Left hindlimb (tissue), 1 donor: ENCODE measurements around the gene PATJ.
"Not testable (repeated sequence)": the region's sequence is repeated elsewhere in the genome, so short reads cannot be mapped to it uniquely, and the experiment has no call there.

Source experiments
- DNase-seq: peaks from one replicate; pipeline ENCODE4 v3.0.0-alpha.2; 2018

Gene PATJ

DNA sequence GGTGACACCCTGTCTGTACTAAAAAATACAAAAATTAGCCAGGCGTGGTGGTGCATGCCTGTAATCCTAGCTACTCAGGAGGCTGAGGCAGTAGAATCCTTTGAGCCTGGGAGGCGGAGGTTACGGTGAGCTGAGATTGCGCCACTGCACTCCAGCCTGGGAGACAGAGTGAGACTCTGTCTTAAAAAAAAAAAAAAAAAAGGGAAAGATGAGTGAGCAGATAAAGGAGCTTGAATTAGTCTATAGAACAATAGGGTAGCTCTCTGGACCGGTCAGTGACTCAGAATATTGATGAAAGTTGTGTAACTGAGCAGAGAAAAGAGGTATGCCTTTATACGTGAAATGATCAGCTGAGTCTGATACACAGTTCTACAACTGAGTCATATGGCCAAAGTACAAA lies 95.3 kb downstream of the PATJ start:
- DNase-seq: not testable (repeated sequence)

GRCh38 chr1:61839679-61840078 lies 97.4 kb downstream of the PATJ start:
- DNase-seq: no peak

DNA sequence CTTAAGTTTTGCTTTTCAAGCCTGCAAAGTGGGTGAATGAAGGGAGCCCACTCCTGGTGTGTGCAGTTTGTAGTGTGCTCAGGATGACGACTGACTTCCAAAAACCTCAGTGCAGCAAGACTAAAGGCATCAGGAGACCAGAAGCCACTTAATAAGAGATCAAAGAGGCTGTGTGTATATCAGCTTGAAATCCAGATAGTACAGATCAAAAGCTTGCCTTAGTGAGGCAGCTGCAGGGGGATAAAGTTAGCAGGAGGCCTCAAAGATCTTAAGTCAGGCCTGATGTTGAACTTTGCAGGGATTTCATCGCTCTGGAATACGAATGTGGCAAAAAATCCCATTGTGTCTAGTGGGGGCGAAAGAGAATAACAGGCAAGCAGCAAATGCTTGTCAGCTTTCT lies 99.8 kb downstream of the PATJ start:
- no peak for DNase-seq

GRCh38 chr1:61842863-61843514 lies 100.7 kb downstream of the PATJ start:
- no peak for DNase-seq

- DNase-seq: no peak
Measured at GRCh38 chr1:61844006-61844405, 101.7 kb downstream of the PATJ start.

GRCh38 chr1:61844664-61845063 lies 102.4 kb downstream of the PATJ start:
- not testable (repeated sequence) for DNase-seq

DNA sequence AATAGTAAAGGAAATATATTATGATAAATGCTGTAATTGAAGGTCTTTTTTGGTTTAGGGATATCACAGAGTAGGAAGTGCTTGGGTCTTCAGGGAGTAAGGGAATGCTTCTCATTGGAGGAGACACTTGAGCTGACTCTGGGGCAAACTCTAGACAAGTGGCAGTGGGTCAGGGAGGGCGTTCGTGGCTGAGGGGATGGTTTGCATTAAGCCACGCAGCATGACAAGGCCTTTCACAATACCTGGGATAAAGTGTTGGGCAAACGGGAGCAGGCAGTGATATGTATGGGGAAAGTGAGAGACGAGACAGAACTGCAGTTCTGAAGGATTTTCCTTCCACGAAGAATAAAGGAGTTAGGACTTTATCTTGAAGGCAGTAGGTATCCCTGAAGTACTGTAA lies 109.0 kb downstream of the PATJ start:
- no peak for DNase-seq

- DNase-seq: no peak
Measured at GRCh38 chr1:61851849-61852669, 109.8 kb downstream of the PATJ start.

DNA sequence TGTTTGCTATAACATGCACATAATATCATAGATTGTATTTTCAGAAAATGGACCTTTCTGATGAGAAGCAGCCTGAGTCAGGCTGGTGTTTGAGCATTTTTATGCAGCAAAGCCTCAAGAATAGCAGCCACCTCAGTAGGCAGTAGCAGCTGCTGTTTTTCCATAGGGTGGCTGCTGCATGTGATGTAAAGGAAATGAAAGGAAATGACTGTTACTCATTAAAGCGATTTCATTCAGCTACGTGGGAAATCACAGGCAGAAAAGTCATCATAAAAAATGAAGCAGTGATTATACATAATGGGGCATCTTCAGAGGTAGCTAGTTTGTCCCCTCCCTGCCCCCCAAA lies 110.4 kb downstream of the PATJ start:
- no peak for DNase-seq

DNA sequence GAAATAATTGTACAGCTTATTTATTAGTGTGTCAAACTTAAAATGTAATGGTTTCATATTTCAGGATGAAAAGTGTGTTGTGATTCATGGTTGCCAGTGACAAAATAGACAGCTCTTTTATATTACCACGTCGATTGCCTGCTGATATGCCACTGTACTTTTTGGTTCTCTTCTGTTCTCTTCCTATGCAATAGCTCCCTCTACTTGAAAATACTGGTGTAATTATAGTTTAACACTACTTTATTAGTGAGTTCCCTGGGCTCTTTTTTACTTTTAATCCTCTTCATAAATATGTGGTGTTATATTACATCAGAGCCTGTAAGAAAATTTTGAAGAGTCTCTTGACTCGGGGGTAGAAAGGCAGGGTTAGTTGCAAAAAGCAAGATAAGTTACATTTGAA lies 111.3 kb downstream of the PATJ start:
- DNase-seq: no peak

DNA sequence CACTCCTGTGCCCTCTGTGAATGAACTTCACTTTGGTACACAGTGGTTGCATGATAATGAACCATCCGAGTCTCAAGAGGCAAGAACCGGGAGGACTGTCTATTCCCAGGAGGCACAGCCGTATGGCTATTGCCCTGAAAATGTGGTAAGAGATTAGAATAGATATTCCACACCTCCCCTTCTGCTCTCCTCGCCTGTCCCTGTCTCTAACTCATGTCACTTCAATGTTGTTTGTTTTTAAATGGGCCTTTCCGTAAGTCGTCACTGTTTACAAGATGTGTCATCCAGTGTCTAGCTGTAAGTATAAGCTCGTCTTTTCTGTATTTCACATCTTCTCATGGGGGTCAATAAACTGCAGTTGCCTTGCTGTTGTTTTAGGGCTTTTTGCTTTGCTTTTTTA lies 122.2 kb downstream of the PATJ start:
- no peak for DNase-seq

DNA sequence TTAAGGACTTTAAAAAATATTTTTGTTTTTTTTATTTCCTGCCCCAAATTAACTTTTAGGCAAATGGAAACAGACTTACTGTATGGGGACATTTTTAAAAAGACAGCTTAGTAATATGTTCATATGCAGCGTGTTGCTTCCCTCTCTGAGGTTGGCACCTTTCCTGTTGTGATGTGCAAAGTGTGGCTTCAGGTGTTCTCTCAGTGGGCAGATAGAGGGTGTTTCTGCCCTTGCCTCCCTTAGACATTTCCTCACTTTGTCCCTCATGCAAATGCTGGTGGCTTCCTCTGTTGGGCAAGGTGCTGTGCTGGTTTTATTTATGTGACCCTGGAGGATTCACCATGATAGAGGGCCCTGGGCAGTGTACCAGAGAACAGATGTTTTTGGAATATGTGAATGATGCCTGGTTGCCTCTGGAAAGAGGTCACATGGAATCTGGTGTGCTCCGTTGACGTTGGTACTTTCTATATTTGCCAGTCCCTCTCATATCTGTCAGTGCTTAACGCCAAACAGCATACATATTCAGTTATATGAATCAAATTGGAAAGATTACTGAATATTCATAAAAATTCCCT lies 123.5 kb downstream of the PATJ start:
- DNase-seq: no peak

DNA sequence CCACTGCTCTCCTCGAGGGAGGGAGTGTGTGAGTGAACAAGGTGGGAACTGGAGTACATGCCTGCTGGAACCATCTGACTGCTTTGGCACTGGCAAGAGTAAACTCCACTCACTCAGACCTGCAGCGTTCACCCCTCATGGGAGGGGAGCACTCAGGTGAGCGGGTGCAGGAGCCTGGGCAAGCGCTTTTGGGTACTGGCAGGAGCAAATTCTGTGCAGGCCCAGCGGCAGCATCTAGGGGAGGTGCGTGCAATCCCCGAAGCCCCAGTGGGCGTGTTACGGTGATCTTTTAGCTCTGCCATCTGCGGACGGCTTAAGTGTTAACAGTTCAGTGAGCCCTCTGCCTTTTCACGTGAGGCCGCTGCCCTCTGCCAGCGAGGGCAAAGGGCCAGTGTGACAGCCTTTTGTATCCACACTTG lies 127.4 kb downstream of the PATJ start:
- DNase-seq: no peak

- no peak for DNase-seq
Measured at GRCh38 chr1:61872206-61872605, 129.9 kb downstream of the PATJ start.

DNA sequence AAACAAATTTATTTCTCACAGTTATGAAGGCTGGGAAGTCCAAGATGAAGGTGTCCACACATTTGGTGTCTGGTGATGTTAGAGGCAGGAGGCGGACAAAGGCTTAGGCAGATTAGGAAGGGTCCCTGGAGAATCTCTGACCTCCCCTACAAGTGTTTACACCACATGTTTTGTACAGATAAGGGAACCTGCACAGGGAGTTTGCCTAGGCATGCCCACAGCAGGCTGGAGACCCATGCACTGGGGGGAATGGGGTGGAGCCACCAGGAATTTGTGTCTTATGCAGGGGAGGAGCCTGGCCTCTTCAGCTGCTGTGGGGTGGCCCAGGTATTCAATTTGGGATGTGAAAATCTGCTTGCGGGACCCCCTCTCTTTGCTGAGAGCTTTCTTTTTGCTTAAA lies 131.3 kb downstream of the PATJ start:
- no peak for DNase-seq

DNA sequence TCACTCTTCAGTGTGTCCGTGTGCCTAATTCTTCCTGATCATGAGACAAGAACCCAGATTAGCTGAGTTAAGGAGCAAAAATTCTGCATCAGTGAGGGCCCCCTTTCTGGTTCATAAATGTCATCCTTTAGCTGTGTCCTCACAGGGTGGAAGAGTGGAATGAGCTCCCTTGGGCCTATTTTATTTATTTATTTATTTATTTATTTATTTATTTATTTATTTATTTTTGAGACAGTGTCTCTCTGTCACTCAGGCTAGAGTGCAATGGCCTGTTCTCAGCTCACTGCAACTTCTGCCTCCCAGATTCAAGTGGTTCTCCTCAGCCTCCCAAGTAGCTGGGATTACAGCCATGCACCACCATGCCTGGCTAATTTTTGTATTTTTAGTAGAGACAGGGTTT lies 131.7 kb downstream of the PATJ start:
- no peak for DNase-seq

DNA sequence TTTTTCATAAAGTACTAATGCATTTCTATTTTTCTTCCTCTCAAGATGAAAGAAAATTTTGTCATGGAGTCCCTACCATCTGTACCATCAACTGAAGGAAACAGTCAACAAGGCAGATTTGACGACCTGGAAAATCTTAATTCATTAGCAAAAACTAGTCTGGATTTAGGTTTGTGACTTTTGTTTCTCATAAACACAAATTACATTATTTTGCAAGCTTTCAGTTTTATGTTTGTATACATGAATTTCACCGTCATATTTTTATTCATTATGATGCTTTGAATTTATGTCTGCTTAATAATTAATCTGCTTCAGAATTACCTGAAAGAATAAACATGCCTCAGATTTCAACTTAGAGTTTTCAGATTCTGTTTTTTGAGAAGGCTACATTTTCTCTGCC lies 132.9 kb downstream of the PATJ start:
- DNase-seq: no peak

- DNase-seq: not testable (repeated sequence)
Measured at GRCh38 chr1:61879887-61880474, 137.7 kb downstream of the PATJ start.

- DNase-seq: no peak
Measured at GRCh38 chr1:61887076-61887867, 145.0 kb downstream of the PATJ start.

- no peak for DNase-seq
Measured at GRCh38 chr1:61887931-61888564, 145.8 kb downstream of the PATJ start.

DNA sequence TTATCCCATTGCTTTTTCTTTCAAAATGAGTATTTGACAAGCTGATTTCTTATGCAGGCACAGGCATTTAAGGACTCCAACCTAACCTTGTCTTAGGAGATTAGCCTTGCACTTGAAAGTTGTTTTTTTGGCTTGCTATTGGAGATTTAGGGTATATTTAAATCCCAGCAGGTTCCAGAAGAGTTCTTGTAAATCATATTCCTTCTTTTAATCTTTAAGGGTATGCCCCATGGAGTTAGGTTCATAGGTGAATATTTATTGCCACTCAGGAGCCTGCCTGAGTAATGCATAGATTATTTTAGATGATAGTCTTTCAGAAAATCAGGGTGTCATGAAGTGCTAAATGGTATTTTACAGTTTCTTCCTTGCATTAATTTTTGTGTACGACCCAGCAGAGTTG lies 146.5 kb downstream of the PATJ start:
- DNase-seq: no peak

DNA sequence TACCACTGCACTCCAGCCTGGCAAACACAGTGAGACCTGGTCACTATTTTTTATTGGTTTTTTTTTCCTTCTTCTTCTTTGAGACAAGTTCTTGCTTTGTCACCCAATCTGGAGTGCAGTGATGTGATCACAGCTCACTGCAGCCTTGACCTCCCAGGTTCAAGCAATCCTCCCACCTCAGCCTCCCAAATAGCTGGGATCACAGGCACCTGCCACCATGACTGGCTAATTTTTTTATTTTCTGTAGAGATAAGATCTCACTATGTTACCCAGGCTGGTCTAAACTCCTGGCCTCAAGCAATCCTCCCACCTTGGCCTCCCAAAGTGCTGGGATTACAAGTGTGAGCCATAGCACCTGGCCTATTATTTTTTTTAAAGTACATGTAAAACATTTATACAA lies 148.2 kb downstream of the PATJ start:
- DNase-seq: not testable (repeated sequence)

- no peak for DNase-seq
Measured at GRCh38 chr1:61892977-61893376, 150.7 kb downstream of the PATJ start.
